Activated gamma-delta T cell (primary cell): ENCODE results near the gene CHRND.

Experiments used
- DNase-seq: peaks from one replicate; lab custom pipeline; 2025; lab: John Stamatoyannopoulos, UW

The CHRND gene

GRCh38 chr2:232487385-232488096, 38.4 kb upstream of the CHRND start, which contains the start of gene ECEL1:
TSS of gene ECEL1 (minus strand) at chr2:232487834. CDS start at chr2:232486653, 1,181 bp downstream.
- DNase-seq, result no peak

- DNase-seq, result no peak
Measured at GRCh38 chr2:232488097-232488711, 37.8 kb upstream of the CHRND start.

- no peak for DNase-seq
Measured at GRCh38 chr2:232488721-232489300, 37.1 kb upstream of the CHRND start.

DNA sequence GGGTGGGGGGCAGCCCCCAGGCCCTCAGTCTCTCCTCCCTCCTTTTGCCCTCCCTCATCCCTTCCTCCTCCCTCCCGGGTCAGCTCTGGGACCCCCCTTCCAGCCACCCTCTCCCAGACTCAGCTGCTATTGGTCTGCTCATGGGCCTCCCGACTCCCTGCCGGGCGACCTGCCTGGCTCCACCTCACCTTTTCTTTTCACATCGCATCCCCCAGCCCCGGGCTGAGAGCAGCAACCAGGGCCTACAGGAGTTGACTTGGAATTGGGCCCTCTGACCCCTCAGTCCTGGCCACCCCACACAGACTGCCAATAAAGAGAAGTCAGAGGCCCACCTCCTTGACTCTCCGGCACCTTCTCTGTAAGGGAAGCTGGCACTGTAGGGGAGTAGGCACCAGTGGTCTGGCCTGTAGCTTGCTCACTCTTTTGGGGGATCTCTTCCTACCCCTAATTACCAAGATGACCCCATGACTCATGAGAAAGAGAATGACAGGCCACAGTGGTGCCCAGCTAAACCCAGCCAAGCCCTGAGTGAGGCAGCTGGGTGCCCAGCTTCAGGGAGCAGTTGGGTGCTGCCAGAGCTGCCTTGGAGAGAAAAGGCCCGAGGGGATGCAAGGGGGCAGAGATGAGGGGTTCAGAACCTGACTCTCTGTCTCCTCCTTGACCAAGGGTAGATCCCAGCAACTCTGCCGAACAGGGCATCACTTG, 36.3 kb upstream of the CHRND start:
- DNase-seq, result no peak

GRCh38 chr2:232490221-232491138, 35.5 kb upstream of the CHRND start:
- no peak for DNase-seq

DNA sequence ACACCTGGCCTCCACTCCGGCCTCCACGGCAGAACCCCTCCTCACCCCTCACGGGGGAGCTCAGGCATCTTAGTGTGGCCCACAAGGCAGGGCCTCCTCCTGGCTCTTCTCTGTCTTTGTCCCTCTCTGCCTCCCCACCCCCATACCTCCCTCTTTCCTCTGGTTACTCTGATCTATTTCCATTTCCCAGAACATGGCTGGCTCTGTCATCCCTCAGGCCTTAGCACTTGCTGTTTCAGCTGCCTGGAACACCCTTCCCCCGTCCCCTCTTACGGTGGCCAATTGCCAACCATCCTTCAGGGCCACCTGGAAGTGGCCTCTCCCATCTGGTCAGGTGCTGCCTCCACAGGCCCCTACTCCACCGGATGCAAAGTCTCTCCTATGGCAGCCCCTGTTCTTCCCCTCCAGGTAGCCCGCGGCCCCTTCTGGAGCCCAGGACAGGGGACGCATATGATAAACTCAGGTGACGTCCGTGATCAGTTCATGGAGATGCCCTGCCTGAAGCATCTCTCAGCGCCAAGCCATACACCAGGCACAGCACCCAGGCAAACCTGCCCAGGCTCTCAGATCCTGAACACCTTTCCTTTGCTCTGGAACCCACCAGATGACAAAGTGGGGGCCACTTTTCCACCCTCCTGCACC, 34.7 kb upstream of the CHRND start:
- no peak for DNase-seq

DNA sequence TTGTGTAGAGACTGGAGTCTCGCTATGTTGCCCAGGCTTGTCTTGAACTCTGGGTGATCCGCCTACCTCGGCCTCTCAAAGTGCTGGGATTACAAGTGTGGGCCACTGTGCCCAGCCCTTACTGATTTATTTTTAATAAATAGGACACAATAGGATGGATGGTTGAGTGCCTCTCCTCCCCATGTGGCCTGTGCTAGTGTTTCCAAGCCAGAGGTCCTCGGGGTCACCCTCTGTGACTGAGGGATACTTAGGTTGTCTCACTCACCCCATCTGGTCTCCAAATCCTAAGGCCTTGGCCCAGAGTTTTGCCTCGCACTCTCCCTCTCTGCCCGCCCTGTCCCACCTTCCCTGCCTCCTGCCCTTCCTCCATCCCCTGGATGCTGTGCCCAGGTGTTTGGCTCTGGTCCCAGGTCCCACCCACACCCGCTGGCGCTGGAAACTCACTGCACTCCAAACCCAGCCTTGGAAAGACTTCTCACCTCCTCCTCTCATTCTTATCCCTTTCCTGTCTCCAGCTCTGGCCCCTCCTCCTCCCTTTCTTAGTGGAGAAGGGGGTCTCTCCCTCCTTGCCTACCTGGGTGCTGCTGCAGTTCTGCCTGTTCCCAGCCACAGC, 33.6 kb upstream of the CHRND start:
- no peak for DNase-seq

DNA sequence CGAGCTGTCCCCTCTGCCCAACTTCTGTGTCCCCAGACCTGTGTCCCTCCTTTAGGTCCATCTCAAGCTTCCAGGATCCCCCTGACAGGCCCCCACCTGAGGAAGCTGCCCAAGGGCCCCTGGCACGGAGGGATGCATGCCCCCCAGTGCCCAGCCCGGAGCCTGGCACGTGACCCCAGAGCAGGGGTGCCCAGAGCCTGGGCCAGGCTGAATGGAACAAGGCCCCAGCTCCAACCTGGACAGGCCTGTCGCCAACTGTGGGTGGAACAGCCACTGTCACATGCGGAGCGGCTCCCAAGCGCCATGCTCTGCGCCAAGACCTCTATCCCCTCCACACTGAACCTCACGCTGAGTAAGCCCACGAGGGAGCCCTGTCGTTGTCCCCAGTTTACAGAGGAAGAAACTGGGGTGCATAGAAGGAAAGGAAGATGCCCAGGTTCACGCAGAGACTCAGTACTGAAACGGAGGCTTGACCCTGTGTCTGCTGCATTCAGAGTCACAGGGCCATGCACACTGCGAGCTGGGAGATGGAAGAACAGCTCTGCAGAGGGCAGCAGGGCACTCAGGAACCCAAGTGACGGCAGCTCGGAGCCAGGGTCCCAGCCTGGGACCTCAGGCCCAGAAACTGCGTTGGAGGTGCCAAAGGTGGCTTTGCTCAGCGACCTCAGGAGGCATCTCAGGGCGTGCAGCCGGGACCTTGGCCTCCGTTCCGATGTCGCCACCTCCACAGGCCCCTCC, 32.8 kb upstream of the CHRND start:
- DNase-seq, result no peak

- DNase-seq, result no peak
Measured at GRCh38 chr2:232493701-232494474, 32.1 kb upstream of the CHRND start.

DNA sequence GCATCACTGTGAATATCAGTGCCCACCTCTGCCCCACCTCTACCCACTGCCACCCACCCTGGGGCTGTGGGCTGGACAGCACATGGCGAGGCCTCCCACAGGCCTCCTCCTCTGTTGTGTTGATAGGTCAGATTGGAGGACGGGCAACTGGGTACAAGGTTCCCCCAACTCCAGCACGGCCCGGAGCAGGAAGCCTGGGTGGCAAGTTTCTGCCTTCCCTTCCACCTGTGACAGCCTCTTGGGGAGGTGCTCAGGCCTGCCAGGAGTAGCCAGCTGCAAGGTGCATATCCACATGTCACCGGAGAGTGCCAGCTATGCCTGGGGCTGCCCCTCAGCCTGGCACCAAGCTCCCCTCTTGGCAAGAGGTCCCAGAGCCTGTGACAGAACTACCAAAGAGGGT, 31.4 kb upstream of the CHRND start:
- no peak for DNase-seq

DNA sequence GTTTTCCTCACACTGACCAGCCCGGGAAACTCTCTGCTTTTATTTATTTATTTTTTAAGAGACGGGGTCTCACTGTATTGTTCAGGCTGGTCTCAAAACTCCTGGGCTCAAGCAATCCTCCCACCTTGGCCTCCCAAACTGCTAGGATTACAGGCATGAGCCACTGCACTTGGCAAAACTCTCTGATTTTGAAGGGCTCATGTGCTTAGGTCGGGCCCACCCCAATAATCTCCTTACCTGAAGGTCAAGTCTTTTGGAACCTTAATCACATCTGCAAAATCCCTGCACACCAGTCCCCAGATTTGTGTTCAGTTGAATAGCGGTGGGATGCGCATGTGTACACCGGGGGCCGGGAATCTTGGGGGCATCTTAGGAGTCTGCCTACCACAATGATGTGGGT, 30.7 kb upstream of the CHRND start:
- DNase-seq, result no peak

DNA sequence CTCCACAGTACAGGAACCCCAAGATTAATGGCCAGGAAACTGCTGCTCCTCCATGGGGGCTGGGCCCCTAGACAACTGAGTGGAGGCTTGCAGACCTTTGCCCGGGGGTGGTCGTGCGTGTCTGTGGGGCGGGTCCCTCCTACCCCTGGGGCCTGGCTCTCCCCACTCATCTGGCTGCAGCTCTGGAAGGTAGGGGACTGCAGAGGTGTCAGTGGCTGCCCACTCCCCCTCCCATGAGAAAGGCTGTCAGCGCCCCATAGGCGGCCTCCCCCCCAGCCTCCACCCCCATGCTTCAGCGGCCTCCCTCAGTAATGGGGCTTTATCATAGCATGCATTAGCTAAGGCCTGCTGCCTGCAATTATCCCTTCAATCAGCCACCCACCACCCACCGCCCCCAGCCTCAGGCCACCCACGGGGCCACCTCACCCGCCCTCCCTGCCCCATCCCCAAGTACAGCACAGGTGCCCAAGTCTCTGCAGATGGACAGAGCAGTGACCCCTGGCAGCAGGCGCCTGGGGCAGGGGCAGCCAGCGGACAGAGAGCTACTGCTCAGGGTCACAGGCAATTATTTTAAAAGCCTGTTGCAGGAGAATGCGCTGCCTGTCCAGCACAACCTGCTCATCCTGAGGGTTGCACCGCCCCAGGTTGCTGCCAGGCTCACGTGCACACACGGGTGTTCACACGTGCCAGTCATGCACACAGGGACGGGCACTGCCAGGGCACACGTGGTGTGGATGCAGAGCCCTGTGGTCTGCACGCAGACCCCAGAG, 29.3 kb upstream of the CHRND start:
- DNase-seq, result no peak

- DNase-seq, result no peak
Measured at GRCh38 chr2:232497348-232497747, 28.6 kb upstream of the CHRND start.

DNA sequence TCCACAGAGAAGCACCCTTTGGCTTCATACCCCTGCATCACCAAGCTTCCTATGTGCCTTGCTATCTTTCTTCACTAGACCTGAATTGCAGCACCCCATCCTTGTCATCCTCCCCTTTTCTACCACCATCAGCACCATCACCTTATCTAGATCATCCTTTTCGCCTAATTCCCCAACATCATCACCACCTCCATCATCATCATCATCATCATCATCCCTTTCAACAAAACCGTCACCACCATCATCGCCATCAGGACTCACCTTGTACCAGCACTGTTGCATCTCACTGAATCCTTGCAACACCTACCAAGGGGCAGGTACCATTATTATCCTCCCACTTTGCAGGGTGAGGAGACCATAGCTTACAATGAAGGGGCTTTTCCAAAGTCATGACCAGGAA, 27.5 kb upstream of the CHRND start:
- no peak for DNase-seq

GRCh38 chr2:232501331-232501771, 24.6 kb upstream of the CHRND start:
- DNase-seq, result no peak

GRCh38 chr2:232501794-232502390, 24.1 kb upstream of the CHRND start:
- no peak for DNase-seq

DNA sequence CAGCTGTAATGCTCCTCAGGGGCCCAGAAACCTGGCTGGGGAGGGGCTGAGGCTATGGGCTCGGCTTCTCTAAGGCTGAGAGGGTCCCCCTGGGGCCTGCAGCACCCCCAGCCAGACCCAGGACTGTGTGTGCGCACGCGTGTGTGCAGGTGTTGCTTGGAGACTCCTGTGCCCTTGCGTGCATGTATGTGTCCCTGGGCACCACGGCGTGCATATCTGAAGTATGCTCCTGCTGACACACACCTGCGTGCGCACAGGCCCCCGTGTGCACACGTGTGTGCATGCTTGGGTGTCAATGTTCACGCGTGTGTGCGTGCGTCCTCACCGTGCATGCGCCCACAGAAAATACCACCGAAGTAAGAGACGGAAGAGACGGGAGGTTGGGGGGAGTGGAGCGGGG, 23.4 kb upstream of the CHRND start:
- no peak for DNase-seq
